OCI-M2 (cell line): Measurements from ENCODE around the gene PMS2.
"Not testable (repeated sequence)": the region's sequence is repeated elsewhere in the genome, so short reads cannot be mapped to it uniquely, and the experiment has no call there.

ENCODE experiments used
- DNase-seq: peaks from one replicate; lab custom pipeline; 2025; ENCODE audit not compliant: unreplicated experiment; lab: John Stamatoyannopoulos, UW

PMS2 gene

GRCh38 chr7:6008668-6009611 is at the start of gene PMS2, which contains the start of gene AIMP2:
PMS2 (minus strand) TSS chr7:6009049; CDS start chr7:6009019, 30 bp downstream.
AIMP2 (plus strand) TSS chr7:6009272; CDS start chr7:6009364, 92 bp downstream.
- peak; percentile 79 for DNase-seq

GRCh38 chr7:6057316-6058129 is 48.7 kb upstream of the PMS2 start:
- DNase-seq: no peak

GRCh38 chr7:6056616-6057015 is 47.8 kb upstream of the PMS2 start:
- DNase-seq: no peak

GRCh38 chr7:6051185-6051584 is 42.3 kb upstream of the PMS2 start:
- DNase-seq: not testable (repeated sequence)

GRCh38 chr7:6049780-6050179 is 40.9 kb upstream of the PMS2 start:
- no peak for DNase-seq

GRCh38 chr7:6035686-6036085 is 26.8 kb upstream of the PMS2 start:
- no peak for DNase-seq

- DNase-seq: no peak
Observed at GRCh38 chr7:6035165-6035564, 26.3 kb upstream of the PMS2 start.

- no peak for DNase-seq
Observed at GRCh38 chr7:6032641-6033040, 23.8 kb upstream of the PMS2 start.

GRCh38 chr7:6032167-6032566 is 23.3 kb upstream of the PMS2 start:
- peak; percentile 24 for DNase-seq

- no peak for DNase-seq
Observed at GRCh38 chr7:6031567-6031966, 22.7 kb upstream of the PMS2 start.

GRCh38 chr7:6030988-6031387 is 22.1 kb upstream of the PMS2 start, which contains the start of gene ANKRD61:
ANKRD61 (plus strand) TSS chr7:6031376; CDS start chr7:6031376, 0 bp downstream.
- no peak for DNase-seq

- no peak for DNase-seq
Observed at GRCh38 chr7:6028563-6028962, 19.7 kb upstream of the PMS2 start.

- DNase-seq: no peak
Observed at GRCh38 chr7:6027806-6028365, 19.0 kb upstream of the PMS2 start.

GRCh38 chr7:6026820-6027311 is 18.0 kb upstream of the PMS2 start:
- DNase-seq: no peak

GRCh38 chr7:6026011-6026819 is 17.4 kb upstream of the PMS2 start:
- DNase-seq: no peak

- DNase-seq: peak; percentile 44
Observed at GRCh38 chr7:6023974-6024435, 15.2 kb upstream of the PMS2 start.

- DNase-seq: no peak
Observed at GRCh38 chr7:6022707-6023106, 13.9 kb upstream of the PMS2 start.

GRCh38 chr7:6020371-6021286 is 11.8 kb upstream of the PMS2 start:
- DNase-seq: no peak

- DNase-seq: no peak
Observed at GRCh38 chr7:6016653-6016966, 7.8 kb upstream of the PMS2 start.
